ENCODE data around the gene SLIT3.

SLIT3 gene

DNA sequence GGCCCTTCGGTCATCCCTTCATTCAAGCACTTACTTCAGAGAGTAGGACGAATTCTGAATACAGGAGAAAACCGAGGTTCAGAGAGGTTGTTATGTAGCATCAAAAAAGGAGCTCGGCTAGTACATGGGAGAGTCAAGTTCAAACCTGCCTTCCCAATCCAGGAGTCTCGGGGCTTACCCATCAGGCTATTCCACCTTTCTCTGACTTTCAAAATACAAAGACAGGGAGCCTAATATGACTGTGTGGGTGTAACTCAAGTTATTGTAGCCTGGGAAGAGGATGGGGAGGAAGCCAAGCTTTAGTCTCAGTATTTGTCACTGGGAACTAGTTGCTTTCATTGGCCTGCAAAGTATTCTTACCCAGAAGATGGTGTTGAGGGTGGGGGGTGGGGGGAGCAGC is 447.0 kb downstream of the SLIT3 start:
- TF ChIP-seq, protein P1, sequence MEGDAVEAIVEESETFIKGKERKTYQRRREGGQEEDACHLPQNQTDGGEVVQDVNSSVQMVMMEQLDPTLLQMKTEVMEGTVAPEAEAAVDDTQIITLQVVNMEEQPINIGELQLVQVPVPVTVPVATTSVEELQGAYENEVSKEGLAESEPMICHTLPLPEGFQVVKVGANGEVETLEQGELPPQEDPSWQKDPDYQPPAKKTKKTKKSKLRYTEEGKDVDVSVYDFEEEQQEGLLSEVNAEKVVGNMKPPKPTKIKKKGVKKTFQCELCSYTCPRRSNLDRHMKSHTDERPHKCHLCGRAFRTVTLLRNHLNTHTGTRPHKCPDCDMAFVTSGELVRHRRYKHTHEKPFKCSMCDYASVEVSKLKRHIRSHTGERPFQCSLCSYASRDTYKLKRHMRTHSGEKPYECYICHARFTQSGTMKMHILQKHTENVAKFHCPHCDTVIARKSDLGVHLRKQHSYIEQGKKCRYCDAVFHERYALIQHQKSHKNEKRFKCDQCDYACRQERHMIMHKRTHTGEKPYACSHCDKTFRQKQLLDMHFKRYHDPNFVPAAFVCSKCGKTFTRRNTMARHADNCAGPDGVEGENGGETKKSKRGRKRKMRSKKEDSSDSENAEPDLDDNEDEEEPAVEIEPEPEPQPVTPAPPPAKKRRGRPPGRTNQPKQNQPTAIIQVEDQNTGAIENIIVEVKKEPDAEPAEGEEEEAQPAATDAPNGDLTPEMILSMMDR (conservative IDR thresholded peaks at IDR 0.05; ENCODE audit: low read length) = no peak
- TF ChIP-seq EZH2phosphoT487 (IDR thresholded peaks at IDR 0.05; ENCODE audit: borderline replicate concordance) = no peak
- H3K36me3 ChIP-seq (ENCODE audit: insufficient read depth, low read length) = no peaks in the 10 kb centered on the region
- H3K9ac ChIP-seq (ENCODE audit: low read depth, low read length, poor library complexity, severe bottlenecking) = peak overlapping the region; percentile 85
- peak overlapping the region; percentile 28; the same call in 1 of the 2 replicates for H2AFZ ChIP-seq (ENCODE audit: low read length)
- no peaks in the 10 kb centered on the region for H3K27me3 ChIP-seq (ENCODE audit: insufficient read depth, low read length, poor library complexity, severe bottlenecking)
- H3K4me3 ChIP-seq (ENCODE audit: low read length, poor library complexity, severe bottlenecking) = no peak overlapping the region
- no peak overlapping the region for H3K4me2 ChIP-seq (ENCODE audit: low read depth, low read length, poor library complexity, severe bottlenecking)
- peaks cover 54% of the 10 kb centered on the region for H3K4me1 ChIP-seq (ENCODE audit: insufficient read depth, low read length, poor library complexity, severe bottlenecking)
- no peaks in the 10 kb centered on the region for H4K20me1 ChIP-seq (ENCODE audit: insufficient read depth, low read length, poor library complexity, severe bottlenecking)
- no peaks in the 10 kb centered on the region for H3K9me2 ChIP-seq (replicated peaks; ENCODE audit: low read depth, low read length)
- no peaks in the 10 kb centered on the region for H3K9me3 ChIP-seq (ENCODE audit: insufficient read depth, low read depth, low read length)
- peaks cover 9% of the 10 kb centered on the region for H3F3A ChIP-seq (ENCODE audit: low read depth)
- H3K79me2 ChIP-seq (ENCODE audit: insufficient read depth, low read length) = no peaks in the 10 kb centered on the region

DNA sequence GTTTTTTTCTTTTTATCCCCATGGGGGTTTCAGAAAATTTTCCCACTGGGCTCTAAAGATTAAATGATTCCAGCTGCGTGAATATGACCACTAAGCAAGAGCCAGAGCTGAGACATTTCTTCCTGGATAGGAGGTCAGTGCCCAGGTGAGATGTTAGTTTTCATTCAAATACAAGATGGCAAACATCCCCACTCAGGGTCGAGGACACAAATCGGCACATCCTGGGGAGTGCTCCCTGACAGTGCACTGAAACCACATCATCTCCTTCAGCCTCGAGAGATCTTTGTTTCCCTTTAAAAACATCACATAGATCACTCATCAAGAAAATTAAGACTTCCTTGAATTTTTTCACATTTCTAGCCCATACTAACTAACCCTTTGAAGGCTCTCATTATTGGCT is 448.6 kb downstream of the SLIT3 start:
- no peaks in the 10 kb centered on the region for H3K27me3 ChIP-seq (ENCODE audit: insufficient read depth, low read length, poor library complexity, severe bottlenecking)
- H3K36me3 ChIP-seq (ENCODE audit: insufficient read depth, low read length) = no peaks in the 10 kb centered on the region
- no peaks in the 10 kb centered on the region for H3K9me2 ChIP-seq (replicated peaks; ENCODE audit: low read depth, low read length)
- peak overlapping the region; percentile 85 for H3K9ac ChIP-seq (ENCODE audit: low read depth, low read length, poor library complexity, severe bottlenecking)
- peaks cover 69% of the 10 kb centered on the region for H3K4me1 ChIP-seq (ENCODE audit: insufficient read depth, low read length, poor library complexity, severe bottlenecking)
- TF ChIP-seq, protein P1 (conservative IDR thresholded peaks at IDR 0.05; ENCODE audit: low read length) = no peak
- no peak for TF ChIP-seq EZH2phosphoT487 (IDR thresholded peaks at IDR 0.05; ENCODE audit: borderline replicate concordance)
- no peak overlapping the region for H2AFZ ChIP-seq (ENCODE audit: low read length)
- no peaks in the 10 kb centered on the region for H3K9me3 ChIP-seq (ENCODE audit: insufficient read depth, low read depth, low read length)
- H3K4me2 ChIP-seq (ENCODE audit: low read depth, low read length, poor library complexity, severe bottlenecking) = peak overlapping the region; percentile 96
- H3F3A ChIP-seq (ENCODE audit: low read depth) = peaks cover 9% of the 10 kb centered on the region
- no peaks in the 10 kb centered on the region for H4K20me1 ChIP-seq (ENCODE audit: insufficient read depth, low read length, poor library complexity, severe bottlenecking)
- H3K79me2 ChIP-seq (ENCODE audit: insufficient read depth, low read length) = no peaks in the 10 kb centered on the region
- peak overlapping the region; percentile 69 for H3K4me3 ChIP-seq (ENCODE audit: low read length, poor library complexity, severe bottlenecking)

DNA sequence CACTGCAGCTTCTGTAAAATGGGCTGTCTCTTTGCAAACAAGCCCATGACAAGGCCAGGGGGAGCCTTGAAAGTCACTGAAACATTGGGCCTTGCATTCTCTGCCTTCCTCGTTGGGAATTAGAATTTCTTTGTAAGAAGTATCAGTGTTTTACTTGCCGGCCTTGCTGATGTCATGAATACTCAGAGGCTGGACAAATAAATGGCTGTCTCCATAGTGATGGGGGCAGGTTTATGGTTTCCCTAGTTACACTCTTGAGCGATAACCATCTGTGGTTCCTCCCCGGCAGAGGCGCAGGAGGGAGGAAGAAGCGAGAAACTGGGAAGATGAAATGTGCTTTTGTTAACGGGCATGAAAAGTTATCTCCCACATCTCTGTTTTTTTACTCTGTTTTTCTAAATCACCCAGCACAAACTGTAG is 449.0 kb downstream of the SLIT3 start:
- Histone ChIP-seq H3K4me2 (ENCODE audit: low read depth, low read length, poor library complexity, severe bottlenecking) (peak overlapping the region; percentile 96), H3K4me3 (ENCODE audit: low read length, poor library complexity, severe bottlenecking) (peak overlapping the region; percentile 69), H3K9me2 (replicated peaks; ENCODE audit: low read depth, low read length) (no peaks in the 10 kb centered on the region), H3K27me3 (ENCODE audit: insufficient read depth, low read length, poor library complexity, severe bottlenecking) (no peaks in the 10 kb centered on the region), H3K9me3 (ENCODE audit: insufficient read depth, low read depth, low read length) (no peaks in the 10 kb centered on the region), H3F3A (ENCODE audit: low read depth) (peaks cover 9% of the 10 kb centered on the region), H3K9ac (ENCODE audit: low read depth, low read length, poor library complexity, severe bottlenecking) (peak overlapping the region; percentile 85), H3K79me2 (ENCODE audit: insufficient read depth, low read length) (no peaks in the 10 kb centered on the region), H4K20me1 (ENCODE audit: insufficient read depth, low read length, poor library complexity, severe bottlenecking) (no peaks in the 10 kb centered on the region), H3K36me3 (ENCODE audit: insufficient read depth, low read length) (no peaks in the 10 kb centered on the region), H3K4me1 (ENCODE audit: insufficient read depth, low read length, poor library complexity, severe bottlenecking) (peaks cover 69% of the 10 kb centered on the region), H2AFZ (ENCODE audit: low read length) (no peak overlapping the region)
- TF ChIP-seq, protein P1 (conservative IDR thresholded peaks at IDR 0.05; ENCODE audit: low read length) = no peak
- TF ChIP-seq EZH2phosphoT487 (IDR thresholded peaks at IDR 0.05; ENCODE audit: borderline replicate concordance) = no peak

Data from Loucy (cell line).